IMR-90 (cell line): ENCODE measurements around the gene PRELID2. TPM values are rescaled to one million over a fixed set of nuclear protein-coding genes. Genes with fewer than 3 reads are reported as not detected.

Source experiments
- ATAC-seq: fragments of 200-7000 bp; cut with Tn5 transposase; 2 replicates; pipeline ENCODE4 v1.9.1; 2020; ENCODE audit warnings: low read depth, mild to moderate bottlenecking, moderate library complexity
- BruUV-seq: library from RNA; stranded (reverse); fragments of 400-500 nt; replicated peaks from 2 replicates; lab custom pipeline; 2021; lab: Mats Ljungman, UMichigan
- CTCF ChIA-PET: fragments of 300-600 bp; formaldehyde crosslinking; extraction: SDS; loops from one replicate; lab custom pipeline; 2021; ENCODE audit warnings: antibody characterized with exemption; lab: Yijun Ruan, JAX
- POLR2A ChIA-PET: fragments of 300-600 bp; sonication (Branson Sonifier 250); formaldehyde crosslinking; loops from one replicate; lab custom pipeline; 2022; ENCODE audit warnings: antibody characterized with exemption; ENCODE audit not compliant: unreplicated experiment; lab: Charles Lee
- DNase-seq: peaks from one replicate; pipeline ENCODE4 v3.0.0; 2013
- H2AFZ ChIP-seq: replicated peaks from 2 replicates; pipeline ENCODE3; 2013; ENCODE audit warnings: low read length, mild to moderate bottlenecking; ENCODE audit not compliant: poor library complexity
- H2AK5ac ChIP-seq: 2 replicates; pipeline ENCODE4 v1.6.1; 2013; ENCODE audit warnings: low read depth, low read length, inconsistent platforms
- H2AK9ac ChIP-seq: replicated peaks from 2 replicates; pipeline ENCODE3; 2013; ENCODE audit warnings: mild to moderate bottlenecking, low read depth, low read length, moderate library complexity; ENCODE audit not compliant: poor library complexity
- H2BK120ac ChIP-seq: 2 replicates; pipeline ENCODE4 v1.6.1; 2013; ENCODE audit warnings: low read depth, low read length, inconsistent platforms
- H2BK15ac ChIP-seq: 3 replicates; pipeline ENCODE4 v1.6.1; 2013; ENCODE audit warnings: low read depth, low read length, inconsistent platforms
- H2BK20ac ChIP-seq: 2 replicates; pipeline ENCODE4 v1.6.1; 2013; ENCODE audit warnings: low read depth, mild to moderate bottlenecking, inconsistent platforms, low read length, moderate library complexity
- H2BK5ac ChIP-seq: 2 replicates; pipeline ENCODE4 v1.6.1; 2013; ENCODE audit warnings: mild to moderate bottlenecking, low read depth, low read length, inconsistent platforms; ENCODE audit not compliant: poor library complexity, severe bottlenecking
- H3K14ac ChIP-seq: replicated peaks from 2 replicates; pipeline ENCODE4 v1.6.1; 2013; ENCODE audit warnings: low read depth, low read length, inconsistent platforms
- H3K18ac ChIP-seq: 2 replicates; pipeline ENCODE4 v1.6.1; 2013; ENCODE audit warnings: low read depth, low read length, control low read depth
- H3K23ac ChIP-seq: 2 replicates; pipeline ENCODE4 v1.6.1; 2013; ENCODE audit warnings: low read depth, low read length, inconsistent platforms
- H3K27ac ChIP-seq: 2 replicates; pipeline ENCODE4 v1.5.1; 2013; ENCODE audit warnings: mild to moderate bottlenecking, control low read depth, low read length; ENCODE audit not compliant: insufficient read depth
- H3K27me3 ChIP-seq: 2 replicates; pipeline ENCODE4 v1.6.1; 2013; ENCODE audit warnings: low read length; ENCODE audit not compliant: control insufficient read depth, insufficient read depth
- H3K36me3 ChIP-seq: 2 replicates; pipeline ENCODE4 v1.6.1; 2013; ENCODE audit warnings: low read length, mixed read lengths; ENCODE audit not compliant: control insufficient read depth, insufficient read depth
- H3K4ac ChIP-seq: 2 replicates; pipeline ENCODE4 v1.6.1; 2013; ENCODE audit warnings: low read depth, low read length, inconsistent platforms
- H3K4me1 ChIP-seq: 2 replicates; pipeline ENCODE4 v1.6.1; 2013; ENCODE audit warnings: low read length, mixed read lengths; ENCODE audit not compliant: control insufficient read depth, insufficient read depth
- H3K4me2 ChIP-seq: 2 replicates; pipeline ENCODE4 v1.6.1; 2013; ENCODE audit warnings: low read depth, mild to moderate bottlenecking, control low read depth, low read length, moderate library complexity
- H3K4me3 ChIP-seq: 2 replicates; pipeline ENCODE4 v1.5.1; 2013; ENCODE audit warnings: low read depth, mild to moderate bottlenecking, control low read depth, low read length, moderate library complexity; ENCODE audit not compliant: insufficient read depth
- H3K56ac ChIP-seq: 2 replicates; pipeline ENCODE4 v1.6.1; 2013; ENCODE audit warnings: low read length, inconsistent platforms; ENCODE audit not compliant: insufficient read depth; ENCODE audit errors: extremely low read depth
- H3K79me1 ChIP-seq, 2 experiments: 2 replicates each; pipeline ENCODE4 v1.6.1; 2013; ENCODE audit warnings: low read length in 2 of 2, inconsistent platforms in 1 of 2, low read depth in 1 of 2
- H3K9ac ChIP-seq: 2 replicates; pipeline ENCODE4 v1.6.1; 2013; ENCODE audit warnings: low read depth, low read length, control low read depth
- H3K9me1 ChIP-seq: 2 replicates; pipeline ENCODE4 v1.6.1; 2013; ENCODE audit warnings: low read length, inconsistent platforms; ENCODE audit not compliant: insufficient read depth
- H3K9me3 ChIP-seq: 2 replicates; pipeline ENCODE4 v1.6.1; 2013; ENCODE audit warnings: low read length; ENCODE audit not compliant: control insufficient read depth, insufficient read depth
- H4K20me1 ChIP-seq: 2 replicates; pipeline ENCODE4 v1.6.1; 2013; ENCODE audit warnings: low read length, inconsistent platforms; ENCODE audit not compliant: insufficient read depth
- H4K5ac ChIP-seq: 2 replicates; pipeline ENCODE4 v1.6.1; 2013; ENCODE audit warnings: mild to moderate bottlenecking, low read depth, low read length, control low read depth
- H4K8ac ChIP-seq, 2 experiments: 2 replicates each; pipeline ENCODE4 v1.6.1; 2013; ENCODE audit warnings: low read depth in 2 of 2, low read length in 2 of 2, control low read depth in 1 of 2, inconsistent platforms in 1 of 2
- H4K91ac ChIP-seq: 2 replicates; pipeline ENCODE4 v1.6.1; 2013; ENCODE audit warnings: low read depth, low read length, inconsistent platforms; ENCODE audit not compliant: insufficient read depth
- BHLHE40 ChIP-seq: fragments of 150-350 bp; IDR thresholded peaks from 2 replicates; pipeline ENCODE4 v1.6.1; 2016; ENCODE audit warnings: mild to moderate bottlenecking, low read depth, low read length
- CTCF ChIP-seq: conservative IDR thresholded peaks from 2 replicates; pipeline ENCODE4 v1.5.1; 2012; ENCODE audit warnings: mild to moderate bottlenecking, low read depth, low read length, improper control_type of control experiment
- ELK1 ChIP-seq: fragments of 150-350 bp; IDR thresholded peaks from 2 replicates; pipeline ENCODE4 v1.6.1; 2016; ENCODE audit warnings: low read depth, mild to moderate bottlenecking, low read length, moderate library complexity, borderline replicate concordance
- FOS ChIP-seq: fragments of 150-350 bp; IDR thresholded peaks from 2 replicates; pipeline ENCODE4 v1.6.1; 2016; ENCODE audit warnings: low read depth, low read length
- MAZ ChIP-seq: IDR thresholded peaks from 2 replicates; pipeline ENCODE4 v1.6.1; 2012; ENCODE audit warnings: low read depth, mild to moderate bottlenecking, low read length, improper control_type of control experiment, moderate library complexity, borderline replicate concordance
- MXI1 ChIP-seq: IDR thresholded peaks from 2 replicates; pipeline ENCODE4 v1.6.1; 2012; ENCODE audit warnings: low read depth, mild to moderate bottlenecking, low read length, moderate library complexity, borderline replicate concordance
- NFE2L2 ChIP-seq: fragments of 150-350 bp; IDR thresholded peaks from 2 replicates; pipeline ENCODE4 v1.6.1; 2016; ENCODE audit warnings: low read depth, mild to moderate bottlenecking, low read length
- POLR2A ChIP-seq: IDR thresholded peaks from 2 replicates; pipeline ENCODE4 v1.6.1; 2012; ENCODE audit warnings: mild to moderate bottlenecking, low read depth, low read length
- RAD21 ChIP-seq: IDR thresholded peaks from 2 replicates; pipeline ENCODE4 v1.6.1; 2012; ENCODE audit warnings: low read length, improper control_type of control experiment
- RCOR1 ChIP-seq: IDR thresholded peaks from 2 replicates; pipeline ENCODE4 v1.6.1; 2012; ENCODE audit warnings: mild to moderate bottlenecking, low read length, improper control_type of control experiment; ENCODE audit not compliant: insufficient replicate concordance
- RFX5 ChIP-seq: IDR thresholded peaks from 2 replicates; pipeline ENCODE4 v1.8.0; 2012; ENCODE audit warnings: low read depth, mild to moderate bottlenecking, low read length, moderate library complexity
- SMC3 ChIP-seq: fragments of 150-350 bp; IDR thresholded peaks from 2 replicates; pipeline ENCODE4 v1.6.1; 2016; ENCODE audit warnings: low read depth, mild to moderate bottlenecking, antibody characterized with exemption, low read length, moderate library complexity
- USF2 ChIP-seq: fragments of 150-350 bp; IDR thresholded peaks from 2 replicates; pipeline ENCODE4 v1.6.1; 2017; ENCODE audit warnings: mild to moderate bottlenecking, antibody characterized with exemption, low read length, low read depth
- WGBS, 2 experiments: methylation state at CpG; one replicate each; pipeline versions ENCODE4 v1.1.5 to v1.1.7; 2013; ENCODE audit warnings: missing lambda C conversion rate in 2 of 2; ENCODE audit not compliant: insufficient read length in 1 of 2; ENCODE audit errors: extremely low coverage in 2 of 2; 5-methylcytosine and 5-hydroxymethylcytosine counted together
- dilution Hi-C: fragments of 300-500 bp; cut with HindIII; formaldehyde crosslinking; loops from one replicate; pipeline ENCODE4 v1.14.3; 2018; ENCODE audit warnings: low sequenced_read_pairs; ENCODE audit not compliant: unreplicated experiment
- in situ Hi-C: fragments of 300-500 bp; cut with MboI; formaldehyde crosslinking; loops from 3 replicates; pipeline ENCODE4 v1.14.3; 2019; ENCODE audit warnings: low sequenced_read_pairs, inconsistent platforms, mixed read lengths
- intact Hi-C: fragments of 100-400 bp; cut with micrococcal nuclease; formaldehyde crosslinking; loops from 2 replicates; pipeline ENCODE4 v1.10.0; 2022
- polyA plus RNA-seq, 3 experiments: library from polyadenylated mRNA; depleted of rRNA; stranded (reverse); fragments of >200 nt; gene quantifications; 2 replicates each; pipeline ENCODE4 v1.2.3, GENCODE V29; 2012; ENCODE audit warnings: low replicate concordance in 1 of 3
- total RNA-seq: library from RNA; depleted of rRNA; stranded (reverse); fragments of >200 nt; gene quantifications from 2 replicates; pipeline ENCODE4 v1.2.3, GENCODE V29; 2012

Gene PRELID2
- total and polyA plus RNA-seq, 2 of the 4 experiments (the other 2 are of a cell fraction): 4.9 to 8.6 TPM

- POLR2A ChIA-PET: no interaction called here
- DNase-seq (peak; percentile 65), ATAC-seq (peak; percentile 80)
- no peak overlapping the region for H2BK5ac ChIP-seq
- no peak overlapping the region for H3K18ac ChIP-seq
- no peak overlapping the region for H3K23ac ChIP-seq
- H3K4me1 ChIP-seq: no peaks in the 10 kb centered on the region
- dilution Hi-C loops: no loop called here
- no peaks in the 10 kb centered on the region for H3K9me1 ChIP-seq
- H2BK20ac ChIP-seq: no peak overlapping the region; the same call in 1 of the 2 replicates
- WGBS, 2 experiments: no CpG with 5 or more reads among the region's 1 CpG
- no peaks in the 10 kb centered on the region for H3K27me3 ChIP-seq
- H4K5ac ChIP-seq: no peak overlapping the region
- no peak overlapping the region for H3K27ac ChIP-seq
- H2AFZ ChIP-seq: no peak overlapping the region
- 0 out of 2 replicates have a peak overlapping the region, but pooled peaks have one; percentile 44 for H2BK120ac ChIP-seq
- no peak overlapping the region for H4K91ac ChIP-seq
- no peak overlapping the region for H3K9ac ChIP-seq
- H2AK9ac ChIP-seq: no peak overlapping the region
- H3K9me3 ChIP-seq: no peaks in the 10 kb centered on the region
- TF ChIP-seq BHLHE40: no peak
- no peak for TF ChIP-seq FOS
- no peak for TF ChIP-seq USF2
- peak; percentile 67 for TF ChIP-seq CTCF
- no peak for TF ChIP-seq POLR2A
- TF ChIP-seq ELK1: no peak
- TF ChIP-seq SMC3: peak; percentile 49
- TF ChIP-seq RFX5: no peak
- TF ChIP-seq MAZ: no peak
- TF ChIP-seq RAD21: peak; percentile 73
- TF ChIP-seq RCOR1: no peak
- TF ChIP-seq MXI1: no peak
- TF ChIP-seq NFE2L2: no peak
- H2AK5ac ChIP-seq: no peak overlapping the region
- no peak overlapping the region for H3K56ac ChIP-seq
- H4K8ac ChIP-seq: 0 out of 4 replicates have a peak overlapping the region, but pooled peaks of 1 of the 2 experiments have one; percentile 43
- in situ Hi-C loops: loop anchor here (25.0 kb wide), 1 partner anchor 1507 kb away; no protein-coding TSS in a partner anchor
- no peaks in the 10 kb centered on the region for H3K36me3 ChIP-seq
- intact Hi-C loops: loop anchor here (2.0 to 5.0 kb wide), 2 partner anchors 372 to 1514 kb away; no protein-coding TSS in a partner anchor
- no peaks in the 10 kb centered on the region for H4K20me1 ChIP-seq
- no peak overlapping the region for H3K4me2 ChIP-seq
- H3K79me1 ChIP-seq: no peaks in the 10 kb centered on the region
- no TSS peak for BruUV-seq
- H3K4ac ChIP-seq: no peak overlapping the region
- H2BK15ac ChIP-seq: no peak overlapping the region
- no peak overlapping the region for H3K14ac ChIP-seq
- no peak overlapping the region for H3K4me3 ChIP-seq
- CTCF ChIA-PET: interaction anchor here (0.6 to 1.2 kb wide), 5 partner anchors 21 to 903 kb away, joined by 3 read pairs; no protein-coding TSS in a partner anchor
Measured at GRCh38 chr5:145718956-145719355, 116.2 kb downstream of the PRELID2 start.
